NCI-H1930 (cell line): ENCODE measurements around the gene TFPI2.

Source experiments
- DNase-seq, 2 experiments: peaks; one replicate each; lab custom pipeline; 2025; lab: John Stamatoyannopoulos, UW

Gene TFPI2

GRCh38 chr7:93906267-93906666, 15.7 kb upstream of the TFPI2 start, which contains the start of gene GNGT1:
Gene GNGT1 (plus strand): TSS chr7:93906567. CDS start chr7:93906747, 180 bp downstream.
- no peak for DNase-seq

DNA sequence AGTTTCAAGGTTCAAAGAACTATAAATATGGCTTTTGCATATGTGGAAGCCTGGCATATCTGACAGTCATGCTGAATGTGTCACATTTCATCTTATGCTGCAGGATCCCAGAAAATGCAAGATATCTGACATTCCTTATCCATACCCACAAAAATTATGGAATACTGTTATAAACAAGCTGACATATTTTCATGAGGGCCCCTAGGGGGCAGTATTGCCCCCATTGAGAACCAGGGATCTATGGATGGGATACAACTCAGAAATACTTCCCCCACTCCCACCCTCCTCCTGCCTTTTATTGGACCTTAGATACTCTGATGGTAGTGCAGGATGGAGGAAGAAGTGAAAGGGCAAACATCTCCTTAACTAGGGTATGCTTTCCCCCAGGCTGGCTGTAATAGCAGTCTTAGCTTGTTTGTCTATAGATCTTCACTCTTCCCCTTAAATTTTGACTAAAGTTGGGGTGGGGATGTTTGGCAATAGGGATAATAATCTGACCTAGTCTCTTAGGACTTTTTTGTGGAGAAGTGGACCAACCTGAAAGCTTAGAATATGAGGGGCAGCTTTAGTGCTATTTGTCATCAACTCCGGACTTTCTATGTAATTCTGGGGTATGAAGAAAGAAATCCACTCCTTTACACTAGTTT, 12.3 kb upstream of the TFPI2 start:
- peak; percentile 10 to 17 for DNase-seq

- DNase-seq = no peak
Measured at GRCh38 chr7:93897680-93898079, 7.1 kb upstream of the TFPI2 start.

DNA sequence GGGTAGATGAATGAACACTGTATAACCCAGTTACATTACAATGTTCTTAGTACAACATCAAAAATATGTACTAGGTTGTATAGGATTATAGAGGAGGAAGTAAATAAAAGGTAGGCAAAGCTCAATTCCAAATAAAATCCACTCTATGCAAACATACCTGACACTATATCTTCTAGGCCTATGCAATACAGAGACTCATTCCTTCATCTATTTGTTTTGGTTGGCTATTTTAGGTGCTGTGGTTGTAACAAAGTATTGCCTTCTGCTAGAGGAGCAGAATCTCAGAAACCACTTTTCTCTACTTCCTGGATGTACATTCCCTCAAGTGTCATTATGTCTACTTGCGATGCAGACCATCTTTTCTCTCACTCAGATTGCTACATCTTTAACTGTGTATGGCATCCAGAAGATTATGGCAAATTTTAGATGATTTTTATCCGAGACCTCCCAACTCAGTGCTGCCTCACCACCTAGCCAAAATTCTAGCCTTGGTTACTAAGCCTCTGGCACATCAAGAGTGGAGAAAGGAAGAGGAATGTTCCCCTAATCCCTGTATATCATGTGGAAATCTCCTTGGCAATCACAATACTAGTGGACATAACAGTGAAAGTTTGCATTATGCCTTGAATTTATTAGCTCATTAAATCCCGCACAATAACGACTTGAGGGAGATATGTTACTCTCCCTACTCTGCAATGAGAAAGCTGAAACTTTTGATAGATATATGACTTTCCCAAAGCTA, 5.5 kb upstream of the TFPI2 start:
- DNase-seq = no peak

DNA sequence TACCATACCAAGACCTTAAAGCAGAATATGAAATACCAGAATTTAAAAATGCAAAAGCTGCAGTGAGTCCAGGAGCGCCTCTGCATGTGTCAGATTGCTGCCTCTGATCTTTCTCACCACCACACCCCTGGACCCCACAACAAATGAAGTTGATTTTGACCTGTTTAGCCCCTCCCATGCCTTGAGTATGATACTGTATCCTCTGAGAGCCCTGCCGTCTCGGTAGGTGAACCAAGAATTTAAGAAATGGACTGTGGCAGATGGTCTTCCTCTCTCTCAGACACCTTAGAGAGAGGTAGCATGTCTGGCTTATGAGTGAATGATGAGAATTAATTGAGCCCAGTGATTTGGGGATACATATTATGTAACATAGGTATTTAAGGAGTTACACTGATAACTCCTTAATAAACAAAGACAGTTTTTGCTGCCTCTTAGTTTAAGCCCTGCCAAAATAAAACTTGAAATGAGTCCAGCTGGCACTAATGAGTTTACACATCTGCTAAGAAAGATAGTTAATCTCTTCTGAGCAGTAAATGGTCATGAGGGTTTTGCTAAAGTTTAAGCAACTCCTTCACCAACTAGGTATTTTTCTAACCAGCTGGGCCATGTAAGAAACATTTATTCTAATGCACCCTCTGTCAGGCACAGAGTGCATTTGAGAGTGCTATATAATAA, 4.5 kb upstream of the TFPI2 start:
- no peak for DNase-seq

- DNase-seq = no peak
Measured at GRCh38 chr7:93894426-93894825, 3.9 kb upstream of the TFPI2 start.

GRCh38 chr7:93890041-93890463, 501 bp downstream of the TFPI2 start:
- DNase-seq = peak in 1 of 2 experiments; percentile 15

GRCh38 chr7:93889261-93889660, 1.3 kb downstream of the TFPI2 start:
- no peak for DNase-seq

DNA sequence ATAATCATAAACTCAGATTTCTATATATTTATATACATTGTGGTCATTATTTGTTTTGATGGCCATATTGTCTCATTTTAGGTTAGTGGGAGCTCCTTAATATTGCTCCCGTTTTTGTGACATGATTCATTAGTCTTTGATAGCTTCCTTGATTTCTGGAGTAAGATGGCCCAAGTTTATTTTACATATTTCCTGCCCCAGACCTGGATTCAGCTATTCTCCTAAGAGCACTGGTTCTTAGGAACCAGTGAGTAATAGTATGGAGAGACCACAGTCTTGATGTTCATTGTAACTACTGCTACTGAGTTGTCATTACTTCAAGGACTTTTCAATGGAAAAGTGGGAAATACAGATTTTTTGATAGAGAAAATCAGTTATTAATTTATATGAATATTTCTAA, 6.0 kb downstream of the TFPI2 start:
- DNase-seq = no peak

DNA sequence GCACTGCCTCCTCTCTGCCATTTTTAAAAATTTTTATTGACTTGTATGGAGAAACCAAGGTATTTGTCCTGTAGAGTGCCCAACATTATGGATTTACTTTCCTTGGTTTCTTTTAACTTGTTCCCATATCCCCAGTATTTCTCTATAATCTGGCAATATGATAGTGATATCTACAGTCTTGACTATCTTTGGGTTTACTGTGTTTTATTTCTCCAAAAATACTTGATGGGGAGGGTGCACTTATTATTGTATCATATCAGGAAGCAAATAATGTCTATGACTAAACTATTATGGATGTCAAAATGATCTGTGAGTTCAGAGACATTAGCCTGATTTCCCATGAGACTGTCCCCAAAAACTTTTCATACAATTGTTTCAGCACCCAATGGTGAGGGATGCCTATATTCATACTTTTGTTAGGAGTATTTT, 6.6 kb downstream of the TFPI2 start:
- no peak for DNase-seq

DNA sequence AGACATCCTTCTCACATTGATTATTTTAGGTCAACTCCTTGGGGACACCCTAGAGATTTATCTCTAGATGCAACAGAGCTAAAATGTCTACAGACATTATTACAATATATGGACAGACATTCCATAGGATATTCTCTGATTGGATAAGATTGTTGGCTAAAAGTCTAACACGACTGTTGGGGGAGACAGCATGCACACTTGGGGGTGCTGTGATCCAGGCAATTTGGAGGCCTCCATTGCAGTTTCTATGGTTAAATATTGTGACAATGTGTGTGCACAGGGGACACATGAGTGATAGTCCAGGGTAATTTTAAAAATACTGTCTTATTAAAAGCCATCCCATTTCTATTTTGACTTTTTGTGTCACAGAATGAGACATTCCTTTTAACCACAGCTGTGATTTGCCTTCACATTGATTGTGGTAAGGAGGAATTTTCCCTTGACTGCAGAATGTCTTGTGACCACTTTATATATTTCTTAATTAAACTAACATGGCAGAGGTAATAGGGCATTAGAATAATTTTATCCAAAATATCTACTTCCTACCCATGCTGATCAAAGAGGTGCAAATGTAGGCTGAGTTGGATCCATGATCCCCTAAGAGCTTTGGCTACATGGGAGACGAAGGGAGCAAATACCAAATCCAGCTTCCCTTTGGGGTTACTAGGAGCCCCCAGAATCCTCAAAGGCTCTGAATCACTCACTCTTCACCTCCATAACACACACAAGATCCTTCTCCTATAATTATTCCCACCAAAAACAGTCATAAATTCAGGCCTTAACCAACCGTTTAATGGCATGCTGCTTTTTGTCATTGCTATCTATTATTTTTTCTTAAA, 7.3 kb downstream of the TFPI2 start:
- DNase-seq = no peak

DNA sequence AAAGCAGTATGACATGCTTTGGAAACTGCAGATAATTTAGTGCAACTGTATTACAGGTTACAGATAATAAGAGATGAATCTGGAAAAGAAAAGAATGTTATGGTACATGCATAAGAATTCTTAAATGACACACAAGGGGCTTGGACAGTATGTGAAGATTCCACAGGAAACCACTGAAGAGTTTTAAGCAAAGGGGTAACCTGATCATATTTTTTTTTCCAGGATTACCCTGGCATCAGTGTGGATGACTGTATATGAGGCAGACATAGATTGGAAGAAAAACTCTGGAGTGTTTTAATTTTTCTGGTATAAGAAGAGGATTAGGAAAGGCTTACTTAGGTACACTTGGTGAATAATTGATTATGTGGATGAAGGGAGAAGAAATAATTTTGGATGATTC, 8.1 kb downstream of the TFPI2 start:
- no peak for DNase-seq

GRCh38 chr7:93879356-93879755, 11.2 kb downstream of the TFPI2 start:
- DNase-seq = no peak

DNA sequence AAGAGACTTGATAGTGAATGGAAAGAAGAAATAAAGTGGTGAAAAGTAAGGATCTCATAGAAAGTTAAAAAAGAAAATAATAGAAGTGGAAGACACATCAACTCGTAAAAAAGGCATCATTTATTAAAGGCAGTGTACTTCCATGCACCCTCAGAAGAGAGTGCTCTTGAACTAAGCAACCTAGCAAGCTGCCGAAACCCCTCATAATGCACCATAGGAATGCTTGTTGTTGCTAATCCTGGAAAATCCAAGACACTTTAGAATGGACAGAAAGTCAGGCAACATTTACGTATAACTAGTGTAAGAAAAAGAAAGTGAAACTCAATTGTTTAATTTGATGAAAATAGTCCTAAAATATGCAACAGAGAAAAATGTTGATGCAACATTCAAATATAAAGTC, 12.8 kb downstream of the TFPI2 start:
- DNase-seq = no peak

- DNase-seq = no peak
Measured at GRCh38 chr7:93873998-93874574, 16.5 kb downstream of the TFPI2 start.

- DNase-seq = no peak
Measured at GRCh38 chr7:93866886-93867285, 23.7 kb downstream of the TFPI2 start.

- DNase-seq = no peak
Measured at GRCh38 chr7:93862651-93863050, 27.9 kb downstream of the TFPI2 start.

- no peak for DNase-seq
Measured at GRCh38 chr7:93861325-93861949, 29.1 kb downstream of the TFPI2 start.

DNA sequence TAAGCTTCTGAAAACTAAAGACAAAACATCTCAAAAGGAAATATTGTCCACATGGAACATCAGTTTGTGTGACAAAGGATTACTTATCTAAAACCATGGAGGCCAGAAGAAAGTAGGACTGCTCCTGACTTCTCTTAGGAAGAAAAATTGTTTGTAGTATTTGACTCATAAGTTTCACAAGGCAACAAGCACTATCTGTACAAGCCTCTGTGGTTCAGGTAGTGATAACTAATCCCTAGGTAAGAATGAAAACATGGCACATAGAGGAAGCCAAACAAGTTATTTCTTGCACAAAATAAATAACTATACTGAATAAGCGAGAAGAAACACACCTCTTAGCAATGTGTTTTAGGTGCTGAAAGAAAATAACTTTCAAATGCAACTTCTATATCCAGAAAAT, 30.3 kb downstream of the TFPI2 start:
- no peak for DNase-seq

DNA sequence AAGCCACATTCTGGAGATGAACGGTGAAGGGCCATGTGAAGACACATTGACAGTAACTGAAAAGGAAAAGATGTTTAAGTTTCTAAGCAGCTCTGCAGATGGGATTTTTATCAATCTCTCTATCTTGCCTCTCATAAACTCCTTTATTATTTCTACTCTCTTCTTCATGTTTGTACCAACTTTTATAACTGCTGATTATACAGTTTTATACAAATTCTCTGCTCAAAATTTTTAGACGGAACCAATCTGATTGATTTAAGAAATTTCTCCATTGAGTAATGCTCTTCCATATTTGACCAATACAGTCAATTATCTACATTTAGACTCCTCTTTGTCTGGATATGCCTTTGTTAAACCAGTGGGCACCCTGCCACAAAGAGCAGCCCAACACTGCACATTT, 31.7 kb downstream of the TFPI2 start:
- no peak for DNase-seq

DNA sequence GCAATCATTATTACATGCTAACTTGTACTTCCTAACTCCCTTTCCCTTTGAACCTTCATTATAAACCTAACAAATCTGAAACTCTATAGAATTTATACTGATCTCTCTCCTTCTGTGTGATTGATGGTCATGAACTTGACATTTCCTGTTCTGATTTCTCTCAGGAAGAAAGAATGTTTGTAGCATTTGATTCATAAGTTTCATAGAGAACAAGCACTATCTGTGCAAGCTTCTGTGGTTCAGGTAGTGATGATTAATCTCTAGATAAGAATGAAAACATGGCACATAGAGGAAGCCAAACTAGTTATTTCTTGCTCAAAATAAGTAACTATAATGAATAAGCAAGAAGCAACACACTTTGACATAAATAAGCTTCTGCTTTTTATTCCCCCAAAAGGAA, 34.2 kb downstream of the TFPI2 start:
- no peak for DNase-seq
